Fibroblast of gingiva (primary cell): ENCODE measurements around the gene NCK1.
"Not testable (repeated sequence)": the region's sequence is repeated elsewhere in the genome, so short reads cannot be mapped to it uniquely, and the experiment has no call there.

Source experiments
- DNase-seq: peaks from one replicate; pipeline ENCODE4 v3.0.0-alpha.2; 2011; ENCODE audit warnings: low read depth

Gene NCK1

DNA sequence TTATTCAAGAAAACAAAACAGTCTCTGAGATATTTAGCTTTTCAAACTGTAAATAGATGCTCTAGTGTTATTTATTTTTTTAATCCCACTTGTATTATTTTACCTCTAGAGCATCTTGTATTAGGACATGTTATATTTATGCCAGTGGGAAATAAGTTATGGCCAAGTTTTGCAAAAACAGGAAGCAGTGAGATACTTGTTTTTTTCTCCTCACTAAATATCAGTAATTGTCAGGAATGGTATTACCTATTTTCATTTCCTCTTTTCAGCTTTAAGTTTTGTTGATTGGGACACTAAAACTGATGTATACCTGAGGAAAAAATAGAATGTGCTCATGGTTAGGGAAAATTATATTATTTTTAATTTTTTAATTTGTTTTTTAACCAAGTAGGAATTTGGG is 87.1 kb downstream of the NCK1 start:
- no peak for DNase-seq

GRCh38 chr3:136949708-136950107 is 87.7 kb downstream of the NCK1 start:
- DNase-seq = peak; percentile 12

- no peak for DNase-seq
These were observed 88.6 kb downstream of the NCK1 start for GRCh38 chr3:136950623-136951022.

GRCh38 chr3:136952292-136952691 is 90.3 kb downstream of the NCK1 start:
- DNase-seq = peak; percentile 16

- peak; percentile 38 for DNase-seq
These were observed 92.2 kb downstream of the NCK1 start for GRCh38 chr3:136954251-136954650.

- no peak for DNase-seq
These were observed 93.2 kb downstream of the NCK1 start for GRCh38 chr3:136954980-136955780.

GRCh38 chr3:136955813-136956212 is 93.8 kb downstream of the NCK1 start:
- DNase-seq = peak; percentile 88

- DNase-seq = no peak
These were observed 95.0 kb downstream of the NCK1 start for GRCh38 chr3:136956971-136957370.

- peak; percentile 74 for DNase-seq
These were observed 95.8 kb downstream of the NCK1 start, which contains the start of gene IL20RB for GRCh38 chr3:136957751-136958288. IL20RB (plus strand) TSS chr3:136957983; CDS start chr3:136958114, 131 bp downstream.

DNA sequence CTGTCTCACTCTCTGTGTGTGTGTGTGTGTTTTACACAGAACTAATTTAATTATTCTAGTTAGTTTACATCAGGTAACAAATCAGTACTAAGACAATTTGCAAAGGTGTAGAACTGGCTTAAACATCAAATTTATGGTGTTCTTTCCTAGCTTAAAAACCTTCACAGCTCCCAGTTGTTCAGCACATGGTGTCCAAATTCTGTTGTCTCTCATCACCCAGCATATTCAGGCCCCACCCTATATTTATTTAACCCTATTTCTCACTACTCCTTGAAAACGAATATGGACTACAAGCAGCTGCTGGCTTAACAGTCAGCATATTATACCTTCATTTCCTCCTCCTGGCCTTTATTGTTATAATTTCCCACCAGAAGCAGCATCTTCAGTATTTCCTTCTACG is 96.9 kb downstream of the NCK1 start:
- DNase-seq = no peak

- DNase-seq = no peak
These were observed 97.6 kb downstream of the NCK1 start for GRCh38 chr3:136959599-136959998.

GRCh38 chr3:136960838-136961836 is 99.1 kb downstream of the NCK1 start:
- DNase-seq = peak; percentile 27

GRCh38 chr3:136962927-136963326 is 100.9 kb downstream of the NCK1 start:
- DNase-seq = no peak

- DNase-seq = not testable (repeated sequence)
These were observed 107.5 kb downstream of the NCK1 start for GRCh38 chr3:136969539-136969938.

- DNase-seq = no peak
These were observed 111.3 kb downstream of the NCK1 start for GRCh38 chr3:136973352-136973751.

DNA sequence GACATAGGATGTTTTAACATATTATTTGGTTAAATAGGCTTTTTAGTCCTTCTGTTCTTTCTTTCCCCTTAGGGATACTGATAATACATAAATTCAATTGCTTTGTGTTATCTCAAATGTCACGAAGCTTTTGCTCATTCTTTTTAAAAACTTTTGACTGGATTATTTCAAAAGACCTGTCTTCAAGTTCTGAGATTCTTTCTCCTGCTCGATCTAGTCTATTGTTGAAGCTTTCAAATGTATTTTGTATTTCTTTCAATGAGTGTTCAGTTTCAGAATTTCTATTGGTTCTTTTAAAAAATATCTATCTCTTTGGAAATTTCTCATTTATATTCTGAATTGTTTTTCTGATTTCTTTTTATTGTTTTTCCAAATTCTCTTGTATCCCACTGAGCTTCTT is 112.7 kb downstream of the NCK1 start:
- DNase-seq = no peak

DNA sequence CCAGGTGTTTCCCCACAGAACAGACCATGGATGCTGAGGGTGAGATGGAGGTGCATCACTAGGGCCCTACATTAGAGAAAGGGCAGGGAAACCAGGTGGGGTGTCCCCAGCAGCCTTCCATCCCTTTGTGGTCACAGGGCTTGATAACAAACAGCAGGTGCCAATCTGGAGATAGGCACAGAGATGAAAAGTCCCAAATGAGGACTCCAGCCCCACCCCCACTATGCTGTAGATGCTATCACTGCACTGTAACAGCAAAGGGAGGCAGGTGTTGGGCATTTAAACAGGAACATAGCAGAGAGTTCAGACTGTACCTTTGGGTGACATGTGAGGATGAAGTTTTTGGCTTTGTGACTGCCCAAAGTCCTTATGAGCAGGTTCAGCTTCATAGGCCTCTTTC is 117.2 kb downstream of the NCK1 start:
- no peak for DNase-seq

- no peak for DNase-seq
These were observed 117.7 kb downstream of the NCK1 start for GRCh38 chr3:136979684-136980083.

DNA sequence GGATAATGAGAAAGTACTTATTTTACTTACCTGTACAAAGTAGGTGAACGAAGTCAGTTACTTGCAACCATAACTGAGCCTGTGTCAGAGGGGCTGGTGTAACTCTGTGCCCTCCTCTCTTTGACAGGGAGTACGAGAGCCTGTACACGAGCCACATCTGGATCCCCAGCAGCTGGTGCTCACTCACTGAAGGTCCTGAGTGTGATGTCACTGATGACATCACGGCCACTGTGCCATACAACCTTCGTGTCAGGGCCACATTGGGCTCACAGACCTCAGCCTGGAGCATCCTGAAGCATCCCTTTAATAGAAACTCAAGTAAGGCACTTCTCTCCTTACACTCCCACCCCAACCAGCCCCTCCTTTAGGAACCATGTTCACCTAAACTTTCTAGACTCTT is 120.0 kb downstream of the NCK1 start:
- DNase-seq = no peak

GRCh38 chr3:136982520-136983138 is 120.6 kb downstream of the NCK1 start:
- no peak for DNase-seq

GRCh38 chr3:136984837-136985236 is 122.8 kb downstream of the NCK1 start:
- DNase-seq = peak; percentile 26

DNA sequence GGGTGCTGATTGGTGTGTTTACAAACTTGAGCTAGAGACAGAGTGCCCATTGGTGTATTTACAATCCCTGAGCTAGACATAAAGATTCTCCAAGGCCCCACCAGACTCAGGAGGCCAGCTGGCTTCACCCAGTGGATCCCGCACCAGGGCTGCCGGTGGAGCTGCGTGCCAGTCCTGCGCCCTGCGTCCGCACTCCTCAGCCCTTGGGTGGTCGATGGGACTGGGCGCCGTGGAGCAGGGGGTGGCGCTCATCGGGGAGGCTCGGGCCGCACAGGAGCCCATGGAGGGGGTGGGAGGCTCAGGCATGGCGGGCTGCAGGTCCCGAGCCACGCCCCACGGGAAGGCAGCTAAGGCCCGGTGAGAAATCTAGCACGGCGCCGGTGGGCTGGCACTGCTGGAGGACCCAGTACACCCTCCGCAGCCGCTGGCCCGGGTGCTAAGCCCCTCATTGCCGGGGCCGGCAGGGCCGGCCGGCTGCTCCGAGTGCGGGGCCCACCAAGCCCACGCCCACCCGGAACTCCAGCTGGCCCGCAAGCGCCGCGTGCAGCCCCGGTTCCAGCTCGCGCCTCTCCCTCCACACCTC is 125.5 kb downstream of the NCK1 start:
- DNase-seq = not testable (repeated sequence)
